ENCODE data around the gene SPINK6. TPM values are rescaled to one million over a fixed set of nuclear protein-coding genes. Genes with fewer than 3 reads are reported as not detected.

The SPINK6 gene
- total RNA-seq, 1 donor from 2014 or later: not detected

DNA sequence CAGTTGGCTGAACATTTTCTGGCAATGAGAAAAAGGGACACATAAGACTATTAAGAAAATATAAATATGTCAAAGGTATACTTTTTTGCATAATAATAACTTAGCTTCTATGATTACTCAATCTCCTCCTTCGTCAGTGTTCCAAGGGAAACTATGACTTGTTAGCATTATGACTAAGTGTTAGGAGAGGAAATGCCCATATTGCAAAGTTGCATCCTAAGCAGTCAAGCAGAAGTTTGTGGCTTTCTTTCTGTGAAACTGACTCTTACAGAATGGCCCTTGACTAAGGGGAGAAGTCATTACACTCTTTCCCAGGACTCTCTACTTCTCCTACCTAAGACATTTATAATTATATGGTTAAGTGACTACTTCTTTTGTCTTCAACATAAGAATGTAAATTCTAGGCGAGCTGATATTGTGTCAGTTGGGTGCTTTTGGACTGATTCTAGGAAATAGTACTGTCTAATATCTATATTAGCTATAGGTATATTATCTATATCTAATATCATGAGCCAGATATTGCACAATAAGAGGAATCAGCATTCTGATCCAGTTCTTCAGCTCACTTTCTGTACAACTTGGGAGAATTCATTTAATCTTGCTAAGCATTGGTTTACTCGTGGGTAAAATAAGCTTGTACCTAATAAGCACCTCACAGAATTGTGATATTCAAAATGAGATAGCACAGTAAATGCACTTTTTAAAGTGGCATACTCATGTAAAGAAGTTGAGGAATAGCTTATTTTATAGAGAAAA is 16.4 kb upstream of the SPINK6 start:
- TF ChIP-seq CTCF (IDR thresholded peaks at IDR 0.05): no peak
- Mint-ChIP-seq H3K27ac (no peak overlapping the region), H3K36me3 (ENCODE audit: low read depth) (no peaks in the 10 kb centered on the region), H3K4me1 (no peaks in the 10 kb centered on the region), H3K27me3 (peaks cover 8% of the 10 kb centered on the region), H3K9me3 (no peaks in the 10 kb centered on the region), H3K4me3 (no peak overlapping the region)
- CTCF ChIA-PET: no interaction called here
- intact Hi-C loops (cut with micrococcal nuclease): no loop called here
- ATAC-seq (ENCODE audit: low read depth): no peak
- DNase-seq: no peak
- POLR2A ChIA-PET: no interaction called here

DNA sequence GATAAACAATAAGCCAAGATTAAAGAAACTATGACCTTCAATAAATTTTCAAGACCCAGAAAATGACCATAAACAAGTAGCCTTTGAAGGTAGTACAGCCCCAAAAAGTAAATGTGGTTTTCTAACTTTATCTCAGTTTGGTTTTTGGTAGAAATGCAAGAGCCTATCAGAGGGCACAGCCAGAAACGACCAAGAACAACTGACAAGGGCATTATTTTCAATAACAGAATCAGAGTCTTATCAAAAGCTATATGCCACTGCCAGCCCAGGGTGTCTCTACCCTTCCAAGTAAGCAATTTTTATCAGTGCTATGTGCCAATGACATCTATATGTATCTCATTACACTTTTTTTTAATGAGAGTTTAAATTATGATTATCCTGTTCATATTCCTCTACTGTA is 11.8 kb upstream of the SPINK6 start:
- ChIA-PET CTCF (no interaction called here), POLR2A (no interaction called here)
- H3K4me3 Mint-ChIP-seq: no peak overlapping the region
- no peak for DNase-seq
- no peak for TF ChIP-seq CTCF (IDR thresholded peaks at IDR 0.05)
- no peaks in the 10 kb centered on the region for H3K9me3 Mint-ChIP-seq
- H3K36me3 Mint-ChIP-seq (ENCODE audit: low read depth): no peaks in the 10 kb centered on the region
- H3K27ac Mint-ChIP-seq: no peak overlapping the region
- intact Hi-C loops (cut with micrococcal nuclease): no loop called here
- no peaks in the 10 kb centered on the region for H3K4me1 Mint-ChIP-seq
- no peak for ATAC-seq (ENCODE audit: low read depth)
- H3K27me3 Mint-ChIP-seq: peaks cover 6% of the 10 kb centered on the region

DNA sequence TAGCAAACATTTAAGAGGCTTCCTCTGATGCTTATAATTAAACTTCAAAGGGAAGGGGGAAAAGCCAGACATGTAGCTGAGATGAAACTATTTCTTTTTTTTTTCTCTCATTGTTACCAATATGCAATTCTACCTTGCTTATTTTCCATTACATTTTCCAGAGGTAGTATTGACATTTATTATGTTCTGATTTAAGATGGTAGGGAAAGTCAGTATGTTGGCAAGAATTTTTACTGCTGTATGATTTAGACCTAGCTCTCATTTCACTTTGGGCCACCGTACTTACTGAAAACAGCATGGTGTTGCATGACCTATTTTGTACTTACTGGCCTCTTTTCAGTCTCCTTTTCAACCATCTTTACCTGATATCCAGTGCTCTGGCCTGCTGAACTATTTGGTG is 9.6 kb upstream of the SPINK6 start:
- H3K4me1 Mint-ChIP-seq: no peaks in the 10 kb centered on the region
- CTCF ChIA-PET: no interaction called here
- ATAC-seq (ENCODE audit: low read depth): no peak

GRCh38 chr5:148201151-148201550 is 1.7 kb upstream of the SPINK6 start:
- DNase-seq (no peak), ATAC-seq (ENCODE audit: low read depth) (no peak)
- Mint-ChIP-seq H3K27me3 (no peaks in the 10 kb centered on the region), H3K4me1 (peaks cover 2% of the 10 kb centered on the region), H3K4me3 (no peak overlapping the region), H3K36me3 (ENCODE audit: low read depth) (no peaks in the 10 kb centered on the region), H3K27ac (no peak overlapping the region), H3K9me3 (no peaks in the 10 kb centered on the region)
- no peak for TF ChIP-seq CTCF (IDR thresholded peaks at IDR 0.05)
- intact Hi-C loops (cut with micrococcal nuclease): no loop called here
- POLR2A ChIA-PET: no interaction called here
- CTCF ChIA-PET: no interaction called here

More for the DNA sequence above, 9.6 kb upstream of the SPINK6 start:
- no peaks in the 10 kb centered on the region for H3K9me3 Mint-ChIP-seq
- TF ChIP-seq CTCF (IDR thresholded peaks at IDR 0.05): no peak
- DNase-seq: no peak
- intact Hi-C loops (cut with micrococcal nuclease): no loop called here
- H3K27me3 Mint-ChIP-seq: peaks cover 3% of the 10 kb centered on the region
- no peak overlapping the region for H3K4me3 Mint-ChIP-seq
- no peak overlapping the region for H3K27ac Mint-ChIP-seq
- POLR2A ChIA-PET: no interaction called here
- H3K36me3 Mint-ChIP-seq (ENCODE audit: low read depth): no peaks in the 10 kb centered on the region

DNA sequence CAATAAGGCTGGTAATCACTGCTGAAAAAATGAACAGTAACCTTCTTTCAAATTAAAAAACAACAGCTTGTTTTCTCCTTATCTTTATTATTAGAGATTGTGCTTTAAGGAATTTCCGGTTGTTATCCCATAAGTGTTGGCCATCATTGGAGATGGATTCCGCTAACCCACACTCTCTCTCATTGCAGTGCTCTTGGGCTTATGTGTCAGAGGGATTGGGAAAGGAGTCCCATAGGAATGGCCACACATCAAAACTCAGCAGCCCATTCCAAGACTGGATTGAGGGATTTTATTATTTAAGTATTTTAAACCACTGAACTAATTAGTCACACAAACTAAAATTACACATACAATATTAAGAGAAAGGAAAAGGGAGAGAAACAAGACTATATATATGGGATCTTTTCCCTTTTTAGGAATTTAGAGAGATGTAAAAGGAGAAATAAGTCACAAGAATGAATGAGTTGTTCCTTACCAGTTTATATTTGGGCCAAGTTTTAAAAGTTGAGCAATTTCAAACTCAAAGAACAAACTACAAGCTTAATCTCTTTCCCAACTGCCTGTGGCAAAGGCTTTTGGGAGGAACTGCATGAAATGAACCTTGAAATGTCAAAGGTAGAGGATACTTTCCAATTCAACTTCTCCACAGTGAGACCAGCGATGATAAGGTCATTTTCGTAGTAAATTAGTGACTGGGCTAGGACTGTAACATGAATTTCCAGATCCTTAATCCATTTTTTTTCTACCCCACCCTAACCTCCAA is 2.4 kb downstream of the SPINK6 start:
- H3K27me3 Mint-ChIP-seq: no peaks in the 10 kb centered on the region
- peaks cover 2% of the 10 kb centered on the region for H3K4me1 Mint-ChIP-seq
- no peak overlapping the region for H3K27ac Mint-ChIP-seq
- no peaks in the 10 kb centered on the region for H3K9me3 Mint-ChIP-seq
- no peak overlapping the region for H3K4me3 Mint-ChIP-seq
- DNase-seq (no peak), ATAC-seq (ENCODE audit: low read depth) (no peak)
- TF ChIP-seq CTCF (IDR thresholded peaks at IDR 0.05): no peak
- no peaks in the 10 kb centered on the region for H3K36me3 Mint-ChIP-seq (ENCODE audit: low read depth)
- ChIA-PET POLR2A (no interaction called here), CTCF (no interaction called here)
- intact Hi-C loops (cut with micrococcal nuclease): no loop called here

All from activated B cell treated with CpG ODN at 0.5 μM for 24 hours (primary cell).